Activated T-cell treated with anti-CD3 and anti-CD28 coated beads, Interleukin-2, amount 50 U/mL, for 1 hour (primary cell): ENCODE data around the gene MYO7A.

ENCODE experiments used
- DNase-seq: peaks from one replicate; pipeline ENCODE4 v3.0.0-alpha.2; 2020

Gene MYO7A

DNA sequence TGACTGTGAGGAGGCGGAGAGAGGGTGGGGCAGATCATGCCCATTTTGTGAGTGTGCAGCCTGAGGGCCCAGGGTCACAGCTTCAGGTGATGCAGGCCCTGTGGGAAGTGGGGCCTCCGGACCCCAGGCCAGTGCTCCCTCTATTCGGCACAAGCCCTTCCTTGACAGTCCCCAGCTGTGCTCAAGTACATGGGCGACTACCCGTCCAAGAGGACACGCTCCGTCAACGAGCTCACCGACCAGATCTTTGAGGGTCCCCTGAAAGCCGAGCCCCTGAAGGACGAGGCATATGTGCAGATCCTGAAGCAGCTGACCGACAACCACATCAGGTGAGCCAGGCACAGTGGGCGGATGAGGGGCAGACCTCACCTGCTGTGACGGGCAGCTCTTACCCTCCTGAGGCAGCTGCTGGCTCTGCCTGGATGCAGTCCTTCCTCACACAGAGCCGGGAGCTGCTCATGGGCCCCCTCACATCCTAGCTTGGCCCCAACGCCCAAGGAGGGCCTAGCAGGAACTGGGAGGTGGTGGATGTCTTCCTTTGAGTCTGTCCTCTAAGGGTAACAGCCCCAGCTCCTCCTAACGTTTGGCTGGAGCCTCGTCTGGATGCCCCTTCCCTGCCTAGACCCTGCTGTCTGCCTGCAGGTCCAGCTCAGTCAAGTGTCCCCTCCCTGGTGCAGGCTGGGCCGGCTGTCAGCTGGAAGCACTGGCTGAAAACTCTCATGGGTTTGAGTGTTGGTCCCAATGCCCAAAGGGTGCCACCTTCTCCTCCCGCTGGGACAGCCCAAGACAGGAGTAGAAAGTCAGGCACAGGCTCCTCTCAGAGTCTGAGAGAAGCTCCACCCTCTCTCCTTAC lies 76.1 kb downstream of the MYO7A start:
- peak; percentile 9 for DNase-seq

DNA sequence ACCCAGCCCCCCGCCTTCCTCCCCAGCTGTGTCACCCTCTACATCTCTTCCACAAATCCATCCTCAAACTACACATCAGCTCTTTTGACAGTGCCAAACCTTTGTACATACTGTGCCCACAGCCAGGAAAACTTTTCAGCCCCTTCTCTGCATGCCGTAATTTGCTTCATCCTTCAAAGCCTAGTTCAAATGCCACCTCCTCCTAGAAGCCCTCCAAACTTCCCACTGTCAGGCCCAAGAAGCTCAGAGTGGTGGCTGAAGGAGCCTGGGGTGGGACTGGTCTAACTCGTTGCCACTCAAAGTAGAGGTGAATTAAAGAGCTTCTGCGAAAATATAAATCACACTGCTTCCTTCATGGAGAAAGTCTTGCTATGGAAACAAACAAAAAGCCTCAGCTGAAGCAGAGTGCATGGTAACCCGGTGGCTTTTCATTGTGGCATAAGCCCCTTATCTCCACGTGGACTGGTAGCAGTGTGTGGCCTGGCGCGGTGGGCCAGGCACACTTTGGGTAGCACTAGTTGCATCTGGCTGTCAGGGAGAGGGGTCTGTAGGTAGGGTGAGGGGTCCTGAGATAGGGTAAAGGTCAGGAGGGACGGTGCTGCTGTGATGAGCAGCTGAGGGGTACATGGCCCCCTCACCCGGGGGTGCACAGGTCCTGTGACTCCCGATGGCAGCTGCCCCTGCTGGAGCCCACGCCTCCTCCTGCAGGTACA lies 76.9 kb downstream of the MYO7A start:
- DNase-seq, result peak; percentile 8

DNA sequence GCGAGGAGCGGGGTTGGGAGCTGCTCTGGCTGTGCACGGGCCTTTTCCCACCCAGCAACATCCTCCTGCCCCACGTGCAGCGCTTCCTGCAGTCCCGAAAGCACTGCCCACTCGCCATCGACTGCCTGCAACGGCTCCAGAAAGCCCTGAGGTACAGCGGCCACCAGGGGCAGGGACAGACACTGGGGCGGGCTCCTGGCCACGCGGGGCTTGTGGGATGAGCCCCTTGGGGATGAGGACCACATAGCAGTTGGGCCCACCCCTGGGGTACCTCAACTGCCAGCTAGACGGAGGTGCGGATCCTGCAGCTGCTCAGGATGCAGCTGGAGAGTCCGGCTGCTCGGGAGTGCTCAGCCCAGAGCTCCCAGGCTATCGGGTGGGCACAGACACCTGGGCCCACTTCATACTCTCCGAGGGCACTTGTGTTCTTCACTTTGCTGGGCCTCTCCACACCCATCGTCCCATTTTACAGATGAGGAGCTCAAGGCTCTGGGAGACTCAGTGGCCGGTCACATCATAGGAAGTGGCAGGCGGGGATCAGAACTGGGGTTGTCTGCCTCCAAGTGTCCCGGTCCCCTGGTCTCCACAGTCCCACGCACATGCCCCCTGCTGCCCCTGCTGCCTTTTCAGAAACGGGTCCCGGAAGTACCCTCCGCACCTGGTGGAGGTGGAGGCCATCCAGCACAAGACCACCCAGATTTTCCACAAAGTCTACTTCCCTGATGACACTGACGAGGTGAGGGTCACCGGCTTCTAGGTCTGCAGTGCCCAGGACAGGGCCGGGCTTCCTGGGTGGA lies 77.6 kb downstream of the MYO7A start:
- DNase-seq, result peak; percentile 8

DNA sequence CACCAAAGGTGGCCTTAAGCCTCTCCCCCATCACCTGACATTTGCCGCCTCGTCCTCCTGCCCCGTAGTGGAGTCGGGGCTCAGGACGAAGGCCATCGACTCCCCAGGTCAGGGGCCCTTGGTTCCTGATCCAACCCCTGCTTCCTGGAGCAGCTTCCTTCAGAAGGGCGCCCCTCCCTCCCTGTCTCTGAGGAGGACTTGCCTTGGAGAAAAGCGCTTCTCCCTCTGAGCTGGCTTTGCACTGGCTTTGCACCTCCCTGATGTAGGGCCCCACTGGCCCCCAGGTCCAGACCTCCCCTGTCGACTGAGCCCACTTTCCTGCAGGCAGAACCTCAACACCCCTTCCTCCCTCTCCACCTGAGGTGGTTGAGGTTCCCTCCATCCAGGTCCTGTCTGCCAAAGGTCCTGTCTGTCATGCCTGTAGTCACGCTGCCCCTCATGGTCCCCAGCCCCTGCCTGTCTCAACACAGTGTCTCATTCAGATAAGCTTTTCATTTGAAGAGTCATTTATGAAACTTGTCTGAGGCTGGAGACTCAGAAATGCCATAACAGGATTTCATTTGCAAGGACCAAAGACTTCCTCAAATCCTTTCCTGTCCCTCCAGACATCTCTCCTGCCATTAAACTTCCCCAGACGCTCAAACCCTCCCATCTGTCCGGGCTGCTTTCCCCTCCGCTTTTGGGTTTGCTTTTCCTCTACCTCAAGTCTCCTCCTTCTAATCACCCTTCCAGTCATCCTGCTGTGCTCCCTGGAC lies 78.4 kb downstream of the MYO7A start:
- DNase-seq, result peak; percentile 8

GRCh38 chr11:77207019-77207485 lies 79.0 kb downstream of the MYO7A start:
- DNase-seq, result peak; percentile 8

DNA sequence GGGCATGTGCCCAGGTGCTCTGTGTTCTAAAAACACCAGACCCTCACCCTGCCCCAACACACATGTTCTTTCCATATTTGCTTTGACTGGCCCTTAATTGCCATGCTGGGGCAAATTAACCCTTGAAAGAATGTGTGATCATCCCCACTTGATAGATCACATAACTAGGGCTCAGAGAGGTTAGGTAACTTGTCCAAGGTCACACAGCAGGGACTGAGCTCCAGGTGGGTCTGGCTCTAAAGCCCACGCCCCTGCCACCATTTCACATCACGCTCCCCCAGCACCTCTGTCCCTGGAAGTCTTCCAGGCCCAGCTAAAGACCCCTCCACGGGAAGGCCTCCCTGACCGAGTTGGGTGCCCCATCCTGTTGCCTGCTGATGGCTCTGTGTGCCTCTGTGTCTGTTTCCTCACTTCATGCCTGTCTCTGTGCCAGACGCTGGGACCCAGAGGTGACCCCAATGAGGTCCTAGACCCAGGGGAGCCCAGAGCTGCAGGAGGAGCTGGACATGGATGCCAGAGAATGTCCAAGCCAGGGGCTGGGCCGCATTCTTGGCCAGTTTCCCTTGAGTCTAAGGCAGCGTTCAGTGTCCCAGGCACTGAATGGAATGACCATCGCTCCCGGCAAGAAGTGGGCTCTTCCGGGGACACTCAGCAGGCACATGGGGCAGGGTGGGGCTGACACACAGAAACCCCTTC lies 79.7 kb downstream of the MYO7A start:
- peak; percentile 7 for DNase-seq

DNA sequence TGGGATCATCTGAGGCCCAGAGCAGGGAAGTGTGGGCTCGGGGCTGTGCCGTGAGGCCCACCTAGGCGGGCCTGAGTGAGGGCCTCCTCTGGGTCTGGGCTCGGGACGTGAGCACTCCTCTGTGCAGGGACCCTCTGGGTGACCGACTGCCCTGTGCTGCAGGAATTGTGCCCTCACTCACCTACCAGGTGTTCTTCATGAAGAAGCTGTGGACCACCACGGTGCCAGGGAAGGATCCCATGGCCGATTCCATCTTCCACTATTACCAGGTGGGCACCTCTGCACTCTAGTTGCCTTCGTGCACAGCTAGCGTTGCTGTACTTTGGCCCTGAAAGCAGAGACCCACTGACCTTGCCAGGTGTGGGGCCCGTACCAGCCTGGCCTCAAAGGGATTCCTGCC lies 80.5 kb downstream of the MYO7A start:
- no peak for DNase-seq

GRCh38 chr11:77209663-77210062 lies 81.6 kb downstream of the MYO7A start:
- DNase-seq, result no peak

- DNase-seq, result no peak
Observed at GRCh38 chr11:77211040-77211451, 83.0 kb downstream of the MYO7A start.

- DNase-seq, result peak; percentile 11
Observed at GRCh38 chr11:77211594-77212251, 83.7 kb downstream of the MYO7A start.

- peak; percentile 4 for DNase-seq
Observed at GRCh38 chr11:77212314-77213007, 84.4 kb downstream of the MYO7A start.

DNA sequence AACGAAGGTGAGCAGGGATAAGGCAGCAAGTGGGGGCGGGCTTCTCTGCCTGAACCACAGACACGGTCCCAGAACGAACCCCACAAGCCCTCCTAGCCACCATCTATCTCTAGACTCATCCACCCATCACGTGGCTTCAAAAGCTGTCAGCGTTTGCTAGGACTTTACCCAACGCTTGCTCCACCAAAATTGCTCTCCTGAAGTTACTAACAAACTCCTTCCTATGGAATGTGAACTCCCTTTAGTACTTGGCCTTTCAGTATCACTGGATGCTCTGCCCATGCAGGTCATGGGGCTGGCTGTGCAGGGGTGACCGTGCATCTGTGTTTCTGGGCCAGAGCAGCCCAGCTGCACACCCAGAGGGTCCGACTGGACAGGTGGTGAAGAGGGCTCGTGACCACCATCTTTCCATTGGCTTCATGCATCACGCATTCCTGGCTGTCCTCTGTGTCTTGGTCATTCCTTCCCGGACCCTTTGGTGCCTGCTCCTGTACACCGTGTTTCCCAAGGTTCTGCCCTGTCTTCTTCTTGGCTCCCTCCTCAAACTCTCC lies 85.1 kb downstream of the MYO7A start:
- peak; percentile 13 for DNase-seq

GRCh38 chr11:77213589-77214428 lies 85.8 kb downstream of the MYO7A start:
- DNase-seq, result no peak

- no peak for DNase-seq
Observed at GRCh38 chr11:77214557-77214956, 86.5 kb downstream of the MYO7A start.

- no peak for DNase-seq
Observed at GRCh38 chr11:77215106-77215505, 87.1 kb downstream of the MYO7A start.

GRCh38 chr11:77217156-77217555 lies 89.1 kb downstream of the MYO7A start:
- no peak for DNase-seq

- DNase-seq, result no peak
Observed at GRCh38 chr11:77223797-77224196, 95.8 kb downstream of the MYO7A start.

DNA sequence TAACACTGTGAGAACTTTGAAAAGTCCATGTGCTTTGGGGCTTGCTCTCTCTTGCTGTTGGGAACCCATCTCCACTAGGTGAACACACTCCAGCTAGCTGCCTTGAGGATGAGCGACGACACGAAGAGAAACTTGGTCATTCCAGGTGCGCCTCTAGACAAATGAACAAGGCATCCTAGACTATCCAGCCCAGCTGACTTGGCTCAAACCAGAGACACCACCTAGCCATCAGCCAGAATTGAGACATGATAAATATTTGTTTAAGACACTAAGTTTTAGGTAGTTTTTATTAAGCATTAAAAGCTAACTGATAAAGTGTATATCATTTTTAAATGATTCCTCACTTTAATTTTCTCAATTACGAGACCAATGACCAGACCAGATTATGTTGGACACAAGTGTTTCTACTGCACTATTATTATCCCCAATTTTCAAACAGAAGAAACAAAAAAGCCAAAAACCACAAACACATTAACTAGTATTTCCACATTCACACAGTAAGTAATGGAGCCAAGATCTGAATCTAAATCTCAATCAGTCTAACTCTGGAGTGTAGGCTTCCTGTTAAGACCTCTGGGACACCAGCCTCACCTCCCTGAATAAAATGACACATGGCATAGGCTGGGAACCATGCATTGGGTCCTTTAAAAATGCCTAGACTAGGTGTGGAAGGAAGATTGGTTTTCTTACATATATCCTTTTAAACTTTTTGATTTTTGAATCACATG lies 103.0 kb downstream of the MYO7A start:
- DNase-seq, result no peak

- no peak for DNase-seq
Observed at GRCh38 chr11:77231800-77232199, 103.8 kb downstream of the MYO7A start.
